ENCODE results near the gene DHX29. TPM values are rescaled to one million over a fixed set of nuclear protein-coding genes. Genes with fewer than 3 reads are reported as not detected.

DHX29 gene
- total and polyA plus RNA-seq, 2 donors = 12.5 to 20.8 TPM

DNA sequence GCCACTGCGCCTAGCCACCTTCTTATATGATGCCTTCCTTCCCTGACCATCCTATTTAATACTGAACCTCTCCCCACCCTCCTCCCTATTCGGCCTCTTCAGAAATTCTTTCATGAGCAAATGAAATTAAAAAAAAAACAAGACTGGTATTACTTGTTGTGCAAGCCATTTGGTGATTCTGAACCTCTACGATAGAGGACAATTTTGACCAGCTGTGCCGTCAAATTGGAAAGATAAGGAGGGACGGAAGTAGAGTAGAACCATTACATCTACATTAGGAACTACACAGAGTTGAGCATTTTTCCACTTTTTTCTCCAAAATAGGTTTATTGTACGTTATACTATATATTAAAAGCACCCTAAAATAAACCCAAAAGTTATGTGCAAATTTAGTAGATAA, 2.9 kb downstream of the DHX29 start:
- no peak overlapping the region for H3K4me3 ChIP-seq (ENCODE audit: low read length in 2 of 2)
- peaks cover 4 to 13% of the 10 kb centered on the region in 2 donors for H3K4me1 ChIP-seq (ENCODE audit: control insufficient read depth in 2 of 2, insufficient read depth in 2 of 2, low read length in 2 of 2)
- DNase-seq (ENCODE audit: low read depth in 6 of 9, low spot score in 9 of 9) = no peak
- no peaks in the 10 kb centered on the region for H3K9me3 ChIP-seq (ENCODE audit: control insufficient read depth in 2 of 2, insufficient read depth in 1 of 2, low read length in 1 of 2)
- H3K36me3 ChIP-seq (ENCODE audit: control insufficient read depth in 2 of 2, insufficient read depth in 2 of 2, low read length in 1 of 2) = peaks cover 5 to 7% of the 10 kb centered on the region in 2 donors
- H3K27ac ChIP-seq (ENCODE audit: low read depth in 1 of 2, low read length in 1 of 2) = no peak overlapping the region
- no peaks in the 10 kb centered on the region for H3K27me3 ChIP-seq (ENCODE audit: control insufficient read depth in 2 of 2, insufficient read depth in 1 of 2, low read length in 1 of 2)
- WGBS = 97% methylated on average over 6 of the region's 6 CpGs

DNA sequence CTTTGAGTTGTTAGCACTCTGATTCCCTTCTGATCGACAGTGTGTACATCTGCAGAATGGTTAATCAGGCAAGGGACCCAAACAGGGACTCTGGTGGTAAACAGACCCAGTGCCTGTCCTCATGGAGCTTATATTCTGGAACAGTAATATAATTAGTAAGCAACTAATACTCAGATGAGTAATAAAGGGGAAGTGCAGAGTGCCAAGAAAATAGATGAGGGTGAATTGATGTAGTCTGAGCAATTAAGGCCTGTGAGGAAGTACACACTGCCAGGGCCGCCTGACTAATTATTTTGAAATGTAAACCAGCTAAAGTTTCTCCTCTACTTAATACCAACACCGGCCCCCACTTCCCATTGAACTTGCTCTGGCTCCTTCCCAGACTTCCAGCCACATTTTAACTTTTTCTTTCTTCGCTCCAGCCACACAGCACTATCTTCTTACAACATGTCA, 4.2 kb downstream of the DHX29 start:
- H3K4me1 ChIP-seq (ENCODE audit: control insufficient read depth in 2 of 2, insufficient read depth in 2 of 2, low read length in 2 of 2) = peaks cover 0 to 13% of the 10 kb centered on the region in 2 donors
- H3K27ac ChIP-seq (ENCODE audit: low read depth in 1 of 2, low read length in 1 of 2) = no peak overlapping the region
- WGBS = 81% methylated on average over 4 of the region's 4 CpGs
- H3K36me3 ChIP-seq (ENCODE audit: control insufficient read depth in 2 of 2, insufficient read depth in 2 of 2, low read length in 1 of 2) = peaks cover 5 to 7% of the 10 kb centered on the region in 2 donors
- no peak overlapping the region for H3K4me3 ChIP-seq (ENCODE audit: low read length in 2 of 2)
- no peak for DNase-seq (ENCODE audit: low read depth in 6 of 9, low spot score in 9 of 9)
- no peaks in the 10 kb centered on the region for H3K9me3 ChIP-seq (ENCODE audit: control insufficient read depth in 2 of 2, insufficient read depth in 1 of 2, low read length in 1 of 2)
- H3K27me3 ChIP-seq (ENCODE audit: control insufficient read depth in 2 of 2, insufficient read depth in 1 of 2, low read length in 1 of 2) = no peaks in the 10 kb centered on the region

DNA sequence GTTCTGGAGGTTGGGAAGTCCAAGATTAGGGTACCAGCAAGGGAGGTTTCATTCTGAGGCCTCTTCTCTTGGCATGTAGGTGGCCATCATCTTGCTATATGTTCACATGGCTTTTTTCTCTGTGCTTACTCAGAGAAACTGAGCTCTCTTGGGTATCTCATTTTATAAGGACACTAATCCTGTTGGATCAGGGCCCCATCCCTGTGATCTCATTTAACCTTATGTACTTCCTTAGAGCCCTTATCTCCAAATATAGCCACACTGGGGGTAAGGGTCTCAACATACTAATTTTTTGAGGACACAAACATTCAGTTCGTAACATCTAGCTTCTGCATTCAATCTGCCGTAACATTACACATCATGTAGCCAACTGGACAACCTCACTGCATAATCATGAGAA, 6.6 kb downstream of the DHX29 start:
- H3K27me3 ChIP-seq (ENCODE audit: control insufficient read depth in 2 of 2, insufficient read depth in 1 of 2, low read length in 1 of 2) = no peaks in the 10 kb centered on the region
- DNase-seq (ENCODE audit: low read depth in 6 of 9, low spot score in 9 of 9) = no peak
- peaks cover 7% of the 10 kb centered on the region in 2 donors for H3K36me3 ChIP-seq (ENCODE audit: control insufficient read depth in 2 of 2, insufficient read depth in 2 of 2, low read length in 1 of 2)
- H3K4me3 ChIP-seq (ENCODE audit: low read length in 2 of 2) = no peak overlapping the region
- peaks cover 0 to 5% of the 10 kb centered on the region in 2 donors for H3K4me1 ChIP-seq (ENCODE audit: control insufficient read depth in 2 of 2, insufficient read depth in 2 of 2, low read length in 2 of 2)
- WGBS = over 99% methylated on average over 2 of the region's 2 CpGs
- H3K27ac ChIP-seq (ENCODE audit: low read depth in 1 of 2, low read length in 1 of 2) = no peak overlapping the region
- no peaks in the 10 kb centered on the region for H3K9me3 ChIP-seq (ENCODE audit: control insufficient read depth in 2 of 2, insufficient read depth in 1 of 2, low read length in 1 of 2)

DNA sequence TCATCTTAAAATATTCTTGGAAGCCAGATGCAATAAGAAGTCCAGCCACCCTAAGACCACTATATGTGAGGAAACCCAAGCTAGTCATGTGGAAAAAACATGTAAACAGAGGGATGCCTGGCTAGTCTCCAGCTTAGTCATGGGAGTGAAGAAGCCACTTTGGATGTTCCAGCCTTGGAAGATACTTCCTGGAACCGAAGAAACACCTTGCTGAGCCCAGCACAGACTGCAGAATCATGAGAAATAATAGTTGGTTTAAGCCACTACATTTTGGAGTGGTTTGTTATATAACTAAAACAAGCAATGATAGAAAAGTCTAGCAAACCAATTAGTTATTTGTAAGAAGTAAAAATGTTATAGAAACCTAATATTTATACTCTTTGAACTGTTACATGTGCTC, 12.6 kb downstream of the DHX29 start:
- Histone ChIP-seq H3K4me3 (ENCODE audit: low read length in 2 of 2) (no peak overlapping the region), H3K9me3 (ENCODE audit: control insufficient read depth in 2 of 2, insufficient read depth in 1 of 2, low read length in 1 of 2) (no peaks in the 10 kb centered on the region), H3K27ac (ENCODE audit: low read depth in 1 of 2, low read length in 1 of 2) (no peak overlapping the region), H3K27me3 (ENCODE audit: control insufficient read depth in 2 of 2, insufficient read depth in 1 of 2, low read length in 1 of 2) (no peaks in the 10 kb centered on the region), H3K36me3 (ENCODE audit: control insufficient read depth in 2 of 2, insufficient read depth in 2 of 2, low read length in 1 of 2) (peaks cover 14 to 47% of the 10 kb centered on the region in 2 donors), H3K4me1 (ENCODE audit: control insufficient read depth in 2 of 2, insufficient read depth in 2 of 2, low read length in 2 of 2) (no peaks in the 10 kb centered on the region)
- WGBS = 100% methylated on average over 1 of the region's 1 CpG
- no peak for DNase-seq (ENCODE audit: low read depth in 6 of 9, low spot score in 9 of 9)

DNA sequence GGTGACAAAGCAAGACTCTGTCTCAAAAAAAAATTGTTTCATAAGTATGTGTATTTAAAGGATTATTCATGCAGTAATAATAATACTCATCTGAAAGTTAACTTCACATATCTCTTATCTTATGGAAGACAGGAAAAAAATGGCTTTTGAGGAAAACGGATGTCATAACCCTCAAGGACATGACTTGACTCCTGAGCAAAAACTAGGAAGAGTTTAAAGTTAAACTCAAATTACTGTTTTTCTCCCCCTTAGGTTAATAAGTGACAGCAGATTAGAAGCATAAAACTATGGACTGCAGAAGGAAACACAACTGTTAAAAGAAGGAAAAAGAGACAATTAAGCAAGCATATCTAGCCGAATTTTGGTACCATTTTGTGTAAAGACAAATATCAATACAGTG, 16.5 kb downstream of the DHX29 start:
- H3K4me1 ChIP-seq (ENCODE audit: control insufficient read depth in 2 of 2, insufficient read depth in 2 of 2, low read length in 2 of 2) = no peaks in the 10 kb centered on the region
- 98% methylated on average over 2 of the region's 2 CpGs for WGBS
- no peaks in the 10 kb centered on the region for H3K9me3 ChIP-seq (ENCODE audit: control insufficient read depth in 2 of 2, insufficient read depth in 1 of 2, low read length in 1 of 2)
- H3K27me3 ChIP-seq (ENCODE audit: control insufficient read depth in 2 of 2, insufficient read depth in 1 of 2, low read length in 1 of 2) = no peaks in the 10 kb centered on the region
- H3K4me3 ChIP-seq (ENCODE audit: low read length in 2 of 2) = no peak overlapping the region
- DNase-seq (ENCODE audit: low read depth in 6 of 9, low spot score in 9 of 9) = no peak
- no peak overlapping the region for H3K27ac ChIP-seq (ENCODE audit: low read depth in 1 of 2, low read length in 1 of 2)
- H3K36me3 ChIP-seq (ENCODE audit: control insufficient read depth in 2 of 2, insufficient read depth in 2 of 2, low read length in 1 of 2) = peaks cover 22 to 71% of the 10 kb centered on the region in 2 donors

DNA sequence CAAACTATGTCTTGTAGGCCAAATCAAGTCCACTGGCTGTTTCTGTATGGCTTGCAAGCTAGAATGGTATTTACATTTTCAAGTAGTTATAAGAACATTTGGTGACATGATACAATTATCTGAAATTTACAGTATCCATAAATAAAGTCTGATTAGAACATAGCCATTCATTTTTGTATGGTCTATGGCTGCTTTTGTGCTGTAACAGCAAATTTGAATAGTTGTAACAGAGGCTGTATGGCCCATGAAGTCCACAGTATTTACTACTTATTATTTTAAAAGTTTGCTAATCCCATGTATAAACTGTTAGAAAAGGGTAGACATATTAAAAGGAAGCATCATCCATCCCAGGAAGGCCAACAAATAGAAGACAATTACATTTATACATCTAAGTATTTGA, 17.7 kb downstream of the DHX29 start:
- Histone ChIP-seq H3K36me3 (ENCODE audit: control insufficient read depth in 2 of 2, insufficient read depth in 2 of 2, low read length in 1 of 2) (peaks cover 19 to 72% of the 10 kb centered on the region in 2 donors), H3K9me3 (ENCODE audit: control insufficient read depth in 2 of 2, insufficient read depth in 1 of 2, low read length in 1 of 2) (no peaks in the 10 kb centered on the region), H3K27me3 (ENCODE audit: control insufficient read depth in 2 of 2, insufficient read depth in 1 of 2, low read length in 1 of 2) (no peaks in the 10 kb centered on the region), H3K27ac (ENCODE audit: low read depth in 1 of 2, low read length in 1 of 2) (no peak overlapping the region), H3K4me3 (ENCODE audit: low read length in 2 of 2) (no peak overlapping the region), H3K4me1 (ENCODE audit: control insufficient read depth in 2 of 2, insufficient read depth in 2 of 2, low read length in 2 of 2) (no peaks in the 10 kb centered on the region)
- DNase-seq (ENCODE audit: low read depth in 6 of 9, low spot score in 9 of 9) = no peak

DNA sequence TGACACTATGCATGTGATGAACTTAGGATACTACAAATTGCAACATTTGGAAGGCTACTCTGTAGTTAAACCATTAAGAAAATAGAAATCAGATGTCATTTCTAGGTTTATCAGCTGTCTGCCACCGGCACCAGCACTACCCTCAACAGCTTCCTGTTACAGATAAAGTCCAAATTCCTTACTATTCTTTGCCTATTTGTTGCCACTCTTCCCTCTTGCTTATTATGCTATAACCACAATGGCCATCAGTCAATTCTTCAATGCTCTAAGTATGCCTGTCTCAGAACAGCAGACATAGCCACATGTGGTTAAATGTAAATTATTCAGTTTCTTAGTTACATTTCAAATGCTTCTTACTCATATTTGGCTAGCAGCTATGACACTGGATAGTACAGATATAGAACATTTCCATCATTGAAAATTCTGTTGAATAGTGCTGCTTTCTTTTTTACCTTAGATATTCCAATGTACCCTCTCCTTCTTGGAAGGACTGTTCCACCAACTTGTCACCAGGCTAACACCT, 21.0 kb downstream of the DHX29 start:
- no peak overlapping the region for H3K27ac ChIP-seq (ENCODE audit: low read depth in 1 of 2, low read length in 1 of 2)
- H3K27me3 ChIP-seq (ENCODE audit: control insufficient read depth in 2 of 2, insufficient read depth in 1 of 2, low read length in 1 of 2) = no peaks in the 10 kb centered on the region
- no peaks in the 10 kb centered on the region for H3K4me1 ChIP-seq (ENCODE audit: control insufficient read depth in 2 of 2, insufficient read depth in 2 of 2, low read length in 2 of 2)
- H3K9me3 ChIP-seq (ENCODE audit: control insufficient read depth in 2 of 2, insufficient read depth in 1 of 2, low read length in 1 of 2) = no peaks in the 10 kb centered on the region
- H3K36me3 ChIP-seq (ENCODE audit: control insufficient read depth in 2 of 2, insufficient read depth in 2 of 2, low read length in 1 of 2) = peaks cover 17 to 66% of the 10 kb centered on the region in 2 donors
- DNase-seq (ENCODE audit: low read depth in 6 of 9, low spot score in 9 of 9) = no peak
- 77% methylated on average over 1 of the region's 1 CpG for WGBS
- no peak overlapping the region for H3K4me3 ChIP-seq (ENCODE audit: low read length in 2 of 2)

DNA sequence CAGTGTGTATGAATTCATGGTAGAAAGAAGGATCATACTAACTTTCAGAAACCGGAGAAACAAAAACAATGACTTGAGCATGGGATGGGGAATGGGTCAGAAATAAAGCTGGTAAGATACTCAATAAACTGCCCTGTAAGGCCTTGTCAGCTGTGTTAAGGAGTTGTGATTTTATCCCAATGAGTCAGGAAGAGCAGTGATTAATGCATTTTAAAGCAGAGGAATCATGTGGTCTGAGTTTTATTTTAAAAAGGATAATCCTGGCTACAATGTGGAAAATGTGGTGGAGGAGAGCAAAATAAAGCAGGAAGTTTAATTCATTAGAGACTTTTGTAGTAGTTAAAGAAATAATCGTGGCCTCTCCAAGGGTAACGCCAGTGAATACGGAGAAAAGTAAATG, 28.7 kb downstream of the DHX29 start:
- DNase-seq (ENCODE audit: low read depth in 6 of 9, low spot score in 9 of 9) = no peak
- no peaks in the 10 kb centered on the region for H3K9me3 ChIP-seq (ENCODE audit: control insufficient read depth in 2 of 2, insufficient read depth in 1 of 2, low read length in 1 of 2)
- H3K36me3 ChIP-seq (ENCODE audit: control insufficient read depth in 2 of 2, insufficient read depth in 2 of 2, low read length in 1 of 2) = peaks cover 32 to 75% of the 10 kb centered on the region in 2 donors
- WGBS = 97% methylated on average over 4 of the region's 4 CpGs
- H3K4me3 ChIP-seq (ENCODE audit: low read length in 2 of 2) = no peak overlapping the region
- no peak overlapping the region for H3K27ac ChIP-seq (ENCODE audit: low read depth in 1 of 2, low read length in 1 of 2)
- H3K27me3 ChIP-seq (ENCODE audit: control insufficient read depth in 2 of 2, insufficient read depth in 1 of 2, low read length in 1 of 2) = no peaks in the 10 kb centered on the region
- no peaks in the 10 kb centered on the region for H3K4me1 ChIP-seq (ENCODE audit: control insufficient read depth in 2 of 2, insufficient read depth in 2 of 2, low read length in 2 of 2)

DNA sequence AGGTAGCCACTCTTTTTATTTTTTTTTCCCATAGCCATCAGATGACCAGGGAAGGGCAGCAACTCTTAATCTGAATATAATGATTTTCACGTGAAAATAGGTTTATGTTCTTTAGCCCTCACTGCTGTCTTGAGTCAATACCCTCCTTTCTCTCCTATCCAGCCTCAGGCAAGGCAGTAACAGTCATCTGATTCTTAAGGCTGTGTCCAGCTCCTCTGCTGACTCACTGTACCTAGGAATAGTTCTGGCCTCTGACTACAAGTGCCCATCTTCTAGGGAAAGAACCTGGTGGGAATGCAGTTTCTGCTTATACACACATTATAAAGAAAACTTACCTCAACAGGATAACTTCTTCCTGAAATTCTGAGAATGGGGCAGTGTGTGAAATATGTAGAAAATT, 30.7 kb downstream of the DHX29 start:
- Histone ChIP-seq H3K36me3 (ENCODE audit: control insufficient read depth in 2 of 2, insufficient read depth in 2 of 2, low read length in 1 of 2) (peaks cover 28 to 70% of the 10 kb centered on the region in 2 donors), H3K27ac (ENCODE audit: low read depth in 1 of 2, low read length in 1 of 2) (no peak overlapping the region), H3K4me1 (ENCODE audit: control insufficient read depth in 2 of 2, insufficient read depth in 2 of 2, low read length in 2 of 2) (no peaks in the 10 kb centered on the region), H3K27me3 (ENCODE audit: control insufficient read depth in 2 of 2, insufficient read depth in 1 of 2, low read length in 1 of 2) (no peaks in the 10 kb centered on the region), H3K4me3 (ENCODE audit: low read length in 2 of 2) (no peak overlapping the region), H3K9me3 (ENCODE audit: control insufficient read depth in 2 of 2, insufficient read depth in 1 of 2, low read length in 1 of 2) (no peaks in the 10 kb centered on the region)
- no peak for DNase-seq (ENCODE audit: low read depth in 6 of 9, low spot score in 9 of 9)
- WGBS = 100% methylated on average over 1 of the region's 1 CpG

DNA sequence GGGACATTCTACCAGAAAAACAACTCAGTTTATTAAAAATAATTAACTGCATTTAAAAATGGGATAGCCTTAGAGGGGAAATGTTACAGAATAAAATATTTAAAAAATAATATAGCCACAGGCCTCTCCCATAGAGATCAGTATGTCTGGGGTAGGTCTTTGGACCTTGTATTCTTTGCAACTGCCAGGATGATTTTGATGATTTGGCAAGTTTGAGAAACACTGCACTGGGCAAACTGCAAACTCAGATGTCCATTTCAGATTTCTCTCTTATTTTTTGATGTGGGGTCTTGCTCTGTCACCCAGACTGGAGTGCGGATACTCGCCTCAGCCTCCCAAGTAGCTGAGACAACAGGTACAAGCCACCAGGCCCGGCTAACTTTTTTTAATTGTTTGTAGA, 49.2 kb downstream of the DHX29 start:
- peaks cover 18 to 41% of the 10 kb centered on the region in 2 donors for H3K36me3 ChIP-seq (ENCODE audit: control insufficient read depth in 2 of 2, insufficient read depth in 2 of 2, low read length in 1 of 2)
- WGBS = 95% methylated on average over 3 of the region's 3 CpGs

More for the DNA sequence above, 49.2 kb downstream of the DHX29 start:
- Histone ChIP-seq H3K4me1 (ENCODE audit: control insufficient read depth in 2 of 2, insufficient read depth in 2 of 2, low read length in 2 of 2) (no peaks in the 10 kb centered on the region), H3K4me3 (ENCODE audit: low read length in 2 of 2) (no peak overlapping the region), H3K27ac (ENCODE audit: low read depth in 1 of 2, low read length in 1 of 2) (no peak overlapping the region), H3K27me3 (ENCODE audit: control insufficient read depth in 2 of 2, insufficient read depth in 1 of 2, low read length in 1 of 2) (no peaks in the 10 kb centered on the region), H3K9me3 (ENCODE audit: control insufficient read depth in 2 of 2, insufficient read depth in 1 of 2, low read length in 1 of 2) (no peaks in the 10 kb centered on the region)
- no peak for DNase-seq (ENCODE audit: low read depth in 6 of 9, low spot score in 9 of 9)
